Activated naive CD4-positive, alpha-beta T cell treated with anti-CD3 and anti-CD28 coated beads, Interleukin-2, amount 50 U/mL, for 72 hours (primary cell): Measurements from ENCODE around the gene ORMDL1. TPM values are rescaled to one million over a fixed set of nuclear protein-coding genes. Genes with fewer than 3 reads are reported as not detected.

Experiments
- ATAC-seq, 2 donors: fragments of 150-1000 bp; cut with Tn5 transposase; 2 replicates each; pipeline ENCODE4 v1.10.0; 2021; ENCODE audit warnings: mild to moderate bottlenecking in 2 of 2, moderate library complexity in 2 of 2
- DNase-seq, 2 donors: peaks; one replicate each; pipeline ENCODE4 v3.0.0; 2021 to 2022; ENCODE audit warnings: low spot score in 2 of 2
- H3K27ac Mint-ChIP-seq, 2 donors: one replicate each; pipeline ENCODE4 v1.8.0; 2022; ENCODE audit warnings: mild to moderate bottlenecking in 2 of 2, mixed read lengths in 2 of 2
- H3K36me3 Mint-ChIP-seq, 2 donors: one replicate each; pipeline ENCODE4 v1.8.0; 2022; ENCODE audit warnings: mixed read lengths in 2 of 2
- H3K9me3 Mint-ChIP-seq, 2 donors: one replicate each; pipeline ENCODE4 v1.8.0; 2022; ENCODE audit warnings: mixed read lengths in 2 of 2
- total RNA-seq, 2 donors: library from RNA; stranded (reverse); gene quantifications; one replicate each; pipeline ENCODE4 v1.2.3, GENCODE V29; 2022

The ORMDL1 gene
- total RNA-seq, 2 donors from 2014 or later, result 58.9 to 59.5 TPM

GRCh38 chr2:189723192-189723591 lies 60.9 kb downstream of the ORMDL1 start:
- DNase-seq, result no peak

More at GRCh38 chr2:189723192-189723591, 60.9 kb downstream of the ORMDL1 start:
- peak in 1 of 2 donors; percentile 99 for ATAC-seq
- Mint-ChIP-seq H3K9me3 (no peaks in the 10 kb centered on the region), H3K27ac (no peak overlapping the region), H3K36me3 (no peaks in the 10 kb centered on the region)

Other genes with a start within 250 kb of the ORMDL1 start
- gene SLC40A1, start 203.6 kb downstream of the ORMDL1 start, total RNA-seq, result 1 to 10 TPM; 1.6 to 4.6 TPM
- gene ASNSD1, start 122.9 kb downstream of the ORMDL1 start, total RNA-seq, result 10 to 100 TPM; 46.2 to 59.0 TPM
- gene ANKAR, start 109.7 kb downstream of the ORMDL1 start, total RNA-seq, result 1 to 10 TPM; 2.6 to 2.9 TPM
- 10 to 100 TPM in 1 of 2 donors, 1 to 10 TPM in 1; 8.9 to 11.8 TPM for gene OSGEPL1, start 21.5 kb downstream of the ORMDL1 start, total RNA-seq
- gene PMS1, start 111 bp upstream of the ORMDL1 start, total RNA-seq, result 10 to 100 TPM; 35.2 to 38.3 TPM